NCI-H2107 treated with DMSO at 0.1 percent for 48 hours (cell line): Measurements from ENCODE around the gene ARHGAP27.

Experiments
- DNase-seq: peaks from one replicate; lab custom pipeline; 2025; ENCODE audit not compliant: unreplicated experiment; lab: John Stamatoyannopoulos, UW

Gene ARHGAP27

GRCh38 chr17:45408611-45409421 is 23.9 kb downstream of the ARHGAP27 start:
- no peak for DNase-seq

GRCh38 chr17:45406107-45406506 is 26.6 kb downstream of the ARHGAP27 start:
- no peak for DNase-seq

GRCh38 chr17:45405250-45406086 is 27.2 kb downstream of the ARHGAP27 start:
- no peak for DNase-seq

DNA sequence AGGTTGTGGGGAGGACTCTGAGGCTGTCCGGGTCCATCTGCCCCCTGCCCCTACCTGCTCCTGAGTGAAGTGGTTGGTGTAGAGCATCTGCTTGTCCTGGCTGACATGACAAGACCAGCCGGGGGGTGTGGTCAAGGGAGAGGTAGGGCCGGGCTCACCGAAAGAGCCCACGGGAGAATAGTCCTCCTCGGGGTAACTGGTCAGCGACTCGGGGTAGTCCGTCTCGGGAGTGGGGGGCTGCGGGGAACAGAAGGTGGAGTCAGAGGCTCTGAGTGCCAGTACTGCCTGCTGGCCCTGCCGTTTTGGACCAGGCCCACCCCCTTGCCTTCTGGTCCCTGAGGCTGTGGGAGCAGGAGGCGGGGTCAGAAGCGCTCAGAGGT is 27.8 kb downstream of the ARHGAP27 start:
- no peak for DNase-seq

- DNase-seq: no peak
Observed at GRCh38 chr17:45403906-45404490, 28.7 kb downstream of the ARHGAP27 start.

DNA sequence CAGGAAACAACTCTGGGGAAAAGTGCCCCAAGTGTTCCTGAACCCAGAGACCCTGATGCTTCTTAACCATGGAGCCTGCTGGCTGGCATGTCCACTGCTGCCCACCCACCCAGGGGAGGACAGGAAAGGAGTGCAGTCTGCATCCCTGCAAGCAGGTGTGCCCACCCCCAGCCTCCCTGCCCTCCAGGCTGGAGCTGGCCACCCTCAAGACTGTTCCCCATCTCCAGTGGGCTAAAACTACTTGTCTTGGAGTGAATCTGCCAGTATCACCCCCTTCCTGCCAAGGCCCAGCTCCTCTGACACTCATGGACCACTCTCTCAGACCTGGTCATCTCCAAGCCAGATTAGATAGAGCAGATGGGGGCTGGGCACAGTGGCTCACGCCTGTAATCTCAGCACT is 29.8 kb downstream of the ARHGAP27 start:
- DNase-seq: no peak

- no peak for DNase-seq
Observed at GRCh38 chr17:45398800-45399199, 33.9 kb downstream of the ARHGAP27 start.

- DNase-seq: no peak
Observed at GRCh38 chr17:45397796-45398195, 34.9 kb downstream of the ARHGAP27 start.

GRCh38 chr17:45396496-45397205 is 36.0 kb downstream of the ARHGAP27 start:
- no peak for DNase-seq

- DNase-seq: no peak
Observed at GRCh38 chr17:45395569-45396415, 36.9 kb downstream of the ARHGAP27 start.

DNA sequence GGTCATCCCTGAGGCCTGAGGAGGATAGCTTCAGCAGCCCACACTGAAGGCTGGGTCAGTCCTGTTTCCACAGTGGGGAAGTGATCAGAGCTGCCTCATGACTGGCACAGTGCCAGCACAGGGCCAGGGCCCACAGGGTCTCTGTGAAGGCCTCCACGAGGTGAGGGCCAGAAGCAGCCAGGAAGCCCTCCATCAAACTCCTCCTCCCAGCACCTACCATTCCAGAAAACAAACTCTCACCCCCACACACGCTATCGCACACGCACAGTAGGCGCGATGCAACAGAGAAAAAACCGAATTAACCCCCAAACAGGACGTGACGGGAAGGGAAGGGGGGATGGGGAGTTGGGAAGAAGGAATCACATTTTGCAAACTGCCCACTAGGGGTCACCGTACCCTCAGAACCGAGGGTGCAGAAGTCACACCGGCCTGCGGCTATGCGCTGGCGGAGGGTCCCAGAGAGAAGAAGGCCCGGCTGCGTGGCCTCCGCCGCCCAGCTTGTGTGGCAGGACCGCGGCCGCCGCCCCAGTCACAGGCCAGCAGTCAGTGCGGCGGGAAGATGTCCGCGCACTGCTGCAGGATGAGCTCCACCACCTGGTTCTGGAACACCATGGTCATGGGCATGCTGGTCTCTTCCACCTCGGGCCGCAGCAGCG is 37.6 kb downstream of the ARHGAP27 start:
- peak; percentile 60 for DNase-seq

GRCh38 chr17:45394564-45394912 is 38.1 kb downstream of the ARHGAP27 start:
- DNase-seq: no peak

GRCh38 chr17:45394091-45394490 is 38.6 kb downstream of the ARHGAP27 start:
- DNase-seq: no peak

GRCh38 chr17:45393411-45393810 is 39.3 kb downstream of the ARHGAP27 start:
- no peak for DNase-seq

- DNase-seq: no peak
Observed at GRCh38 chr17:45391918-45392317, 40.8 kb downstream of the ARHGAP27 start.

GRCh38 chr17:45391291-45391690 is 41.4 kb downstream of the ARHGAP27 start:
- DNase-seq: no peak

GRCh38 chr17:45389354-45389753 is 43.3 kb downstream of the ARHGAP27 start:
- DNase-seq: no peak

DNA sequence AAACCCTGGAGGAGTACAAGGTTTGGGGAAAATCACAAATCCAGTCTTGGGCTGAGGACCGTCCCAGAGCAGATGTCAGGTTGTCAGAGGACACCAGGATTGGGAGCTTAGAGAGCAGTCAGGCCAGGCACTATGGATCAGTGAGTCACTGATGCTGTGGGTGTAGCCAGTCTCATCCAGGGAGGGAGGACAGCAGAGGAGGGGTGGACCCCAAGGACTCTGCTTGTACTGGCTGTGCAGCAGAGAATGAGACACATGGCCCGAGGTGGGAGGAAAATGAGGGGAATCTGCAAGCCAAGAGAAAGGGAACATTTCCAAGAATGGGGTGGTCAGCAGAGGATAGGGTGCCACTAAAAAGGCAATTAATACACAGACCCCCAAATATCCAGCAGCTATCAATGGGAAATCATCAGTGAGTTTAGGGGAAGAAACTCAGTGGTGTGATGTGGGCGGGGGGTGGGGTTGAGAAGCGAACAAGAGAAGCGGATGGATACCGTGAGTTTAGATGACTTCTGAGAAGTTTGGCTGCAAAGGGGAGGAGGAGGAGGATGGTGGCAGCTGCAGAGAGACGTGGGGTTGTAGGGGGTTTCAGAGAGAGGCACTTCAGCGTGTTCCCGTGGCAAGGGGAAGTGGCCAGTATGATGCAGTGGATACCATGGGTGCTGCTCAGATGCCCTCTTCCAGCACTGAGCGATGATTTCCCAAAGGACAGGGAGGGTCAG is 43.9 kb downstream of the ARHGAP27 start:
- no peak for DNase-seq

DNA sequence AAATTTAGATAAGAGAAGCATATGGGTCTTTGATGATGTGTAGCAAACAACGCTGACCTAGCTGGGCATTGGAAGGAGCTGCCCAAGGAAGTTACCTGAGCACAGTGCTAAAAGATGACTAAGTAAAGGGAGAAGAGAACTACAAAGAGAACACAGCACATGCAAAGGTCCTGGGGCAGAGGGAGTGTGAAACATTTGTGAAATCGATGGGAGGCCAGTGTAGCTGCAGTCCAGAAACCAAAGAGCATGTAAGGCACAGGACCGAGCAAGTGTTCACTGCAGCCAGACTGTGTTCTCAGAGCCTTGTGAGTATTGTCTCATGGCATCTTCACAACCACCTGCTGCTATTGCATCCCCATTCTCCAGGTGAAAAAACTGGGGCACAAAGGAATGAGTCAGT is 44.9 kb downstream of the ARHGAP27 start:
- no peak for DNase-seq
